Renal pelvis (tissue), 4 donors: ENCODE measurements around the gene FAM161A. TPM values are rescaled to one million over a fixed set of nuclear protein-coding genes. Genes with fewer than 3 reads are reported as not detected.

ENCODE experiments used
- DNase-seq: peaks from one replicate; pipeline ENCODE4 v3.0.0-alpha.2; 2013
- polyA plus RNA-seq, 3 donors: library from polyadenylated mRNA; unstranded; fragments of 120-200 nt; gene quantifications; one replicate each; pipeline ENCODE4 v1.2.1, GENCODE V29; 2013; ENCODE audit not compliant: insufficient read length in 3 of 3

Gene FAM161A
- polyA plus RNA-seq, 3 donors = 12.7 to 30.4 (median 27.0) TPM

DNA sequence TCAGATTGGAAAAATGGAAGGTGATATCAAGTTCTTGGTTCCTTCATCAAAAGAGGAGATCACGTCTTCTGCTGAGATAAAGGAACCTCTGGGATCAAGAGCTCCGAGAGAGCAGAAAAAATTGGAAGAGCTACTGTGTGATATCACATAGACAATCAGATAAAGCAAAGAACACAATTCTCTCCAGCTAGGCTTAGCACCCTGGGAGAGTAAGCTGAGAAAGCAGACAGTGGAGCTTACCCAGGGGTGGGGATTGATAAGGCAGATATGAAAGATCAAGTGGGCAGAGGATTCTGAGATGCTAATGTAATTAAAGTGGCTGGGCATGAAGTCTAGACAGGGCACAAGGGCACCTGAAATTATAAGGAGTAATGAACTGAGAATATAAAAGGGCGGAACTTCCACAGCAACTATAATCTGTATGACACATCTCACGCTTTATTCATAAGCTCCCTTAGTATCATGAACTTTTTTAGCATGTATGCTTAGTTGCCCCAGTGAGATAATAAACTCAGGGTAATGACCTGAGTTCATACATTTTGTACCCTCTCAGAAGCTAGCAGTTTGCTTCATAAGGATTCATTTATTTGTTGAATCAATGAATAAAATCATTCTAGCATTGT, 65.8 kb downstream of the FAM161A start:
- no peak for DNase-seq

- DNase-seq = no peak
Measured at GRCh38 chr2:61786876-61787275, 67.0 kb downstream of the FAM161A start.

- no peak for DNase-seq
Measured at GRCh38 chr2:61785583-61785982, 68.3 kb downstream of the FAM161A start.

- DNase-seq = no peak
Measured at GRCh38 chr2:61784643-61785042, 69.2 kb downstream of the FAM161A start.

GRCh38 chr2:61775956-61776570, 77.8 kb downstream of the FAM161A start:
- DNase-seq = no peak

Other genes starting within 250 kb of the FAM161A start
- gene CCT4, start 34.6 kb upstream of the FAM161A start, polyA plus RNA-seq = 100 to 1,000 TPM; 157 to 175 (median 174) TPM
- 10 to 100 TPM; 69.2 to 82.8 (median 77.2) TPM for gene COMMD1, start 51.6 kb upstream of the FAM161A start, polyA plus RNA-seq